CD14-positive monocyte (primary cell): ENCODE measurements around the gene UBE2QL1. TPM values are rescaled to one million over a fixed set of nuclear protein-coding genes. Genes with fewer than 3 reads are reported as not detected.
A peak's percentile ranks its signal among the peaks of the same experiment; 100 is the strongest.

Source experiments
- DNase-seq, 3 donors: peaks; one replicate each; pipeline ENCODE4 v3.0.0-alpha.2; 2011 to 2022
- H2AFZ ChIP-seq: 2 replicates; pipeline ENCODE4 v1.6.0; 2012; ENCODE audit warnings: mild to moderate bottlenecking, low read depth, low read length, inconsistent platforms; ENCODE audit not compliant: insufficient read depth, poor library complexity, severe bottlenecking
- H3K27ac ChIP-seq, 2 donors: 1 replicate in 1 of 2; 2 replicates in 1 of 2; pipeline ENCODE4 v1.5.1; 2012 to 2013; ENCODE audit warnings: low read length in 2 of 2, control low read depth in 1 of 2, inconsistent platforms in 1 of 2, low read depth in 1 of 2, mild to moderate bottlenecking in 1 of 2
- H3K27me3 ChIP-seq, 2 donors: one replicate each; pipeline versions ENCODE4 v1.6.0 to v1.6.1; 2011 to 2013; ENCODE audit warnings: low read length in 2 of 2; ENCODE audit not compliant: control insufficient read depth in 2 of 2, insufficient read depth in 2 of 2
- H3K36me3 ChIP-seq, 2 donors: replicated peaks in 1 of 2; 1 replicate in 1 of 2; 2 replicates in 1 of 2; pipeline versions ENCODE4 v1.5.1 to v1.6.1; 2012 to 2013; ENCODE audit warnings: low read length in 2 of 2, control low read depth in 1 of 2, inconsistent platforms in 1 of 2, mild to moderate bottlenecking in 1 of 2; ENCODE audit not compliant: insufficient read depth in 2 of 2, control insufficient read depth in 1 of 2
- H3K4me1 ChIP-seq, 2 donors: 1 replicate in 1 of 2; 2 replicates in 1 of 2; pipeline versions ENCODE4 v1.5.1 to v1.6.1; 2012 to 2013; ENCODE audit warnings: low read length in 2 of 2, control low read depth in 1 of 2, inconsistent platforms in 1 of 2, mild to moderate bottlenecking in 1 of 2, moderate library complexity in 1 of 2; ENCODE audit not compliant: insufficient read depth in 2 of 2, control insufficient read depth in 1 of 2
- H3K4me2 ChIP-seq: replicated peaks from 2 replicates; pipeline ENCODE3; 2012; ENCODE audit warnings: low read length, moderate library complexity, mild to moderate bottlenecking; ENCODE audit not compliant: poor library complexity, severe bottlenecking; ENCODE audit errors: extremely low read depth
- H3K4me3 ChIP-seq, 3 experiments: fragments of 200-600 bp in 1 of 3; sonication (generic) in 1 of 3; replicated peaks in 1 of 3; 1 replicate in 2 of 3; 2 replicates in 1 of 3; pipeline ENCODE4 v1.5.1; 2011 to 2013; ENCODE audit warnings: low read length in 3 of 3, mild to moderate bottlenecking in 3 of 3, control low read depth in 2 of 3, low read depth in 2 of 3, inconsistent platforms in 1 of 3, moderate library complexity in 1 of 3
- H3K79me2 ChIP-seq: 2 replicates; pipeline ENCODE4 v1.6.0; 2012; ENCODE audit warnings: mild to moderate bottlenecking, control low read depth, inconsistent platforms, low read length, moderate library complexity; ENCODE audit not compliant: insufficient read depth
- H3K9ac ChIP-seq: 2 replicates; pipeline ENCODE4 v1.6.0; 2017; ENCODE audit warnings: low read length, mild to moderate bottlenecking; ENCODE audit not compliant: insufficient read depth, poor library complexity, severe bottlenecking
- H3K9me3 ChIP-seq, 2 donors: replicated peaks in 1 of 2; 1 replicate in 1 of 2; 2 replicates in 1 of 2; pipeline versions ENCODE4 v1.5.1 to v1.6.1; 2012 to 2013; ENCODE audit warnings: low read length in 2 of 2, control low read depth in 1 of 2; ENCODE audit not compliant: control insufficient read depth in 1 of 2, insufficient read depth in 1 of 2
- H4K20me1 ChIP-seq: 2 replicates; pipeline ENCODE4 v1.6.0; 2012; ENCODE audit warnings: mild to moderate bottlenecking, low read length, control low read depth, moderate library complexity; ENCODE audit not compliant: insufficient read depth
- H3K27ac Mint-ChIP-seq, 7 donors: one replicate each; pipeline ENCODE4 v1.8.0; 2020; ENCODE audit warnings: mild to moderate bottlenecking in 7 of 7, mixed read lengths in 7 of 7, moderate library complexity in 6 of 7, inconsistent platforms in 2 of 7
- H3K27me3 Mint-ChIP-seq, 3 donors: one replicate each; pipeline ENCODE4 v1.8.0; 2021 to 2022; ENCODE audit warnings: low read depth in 3 of 3, mild to moderate bottlenecking in 3 of 3, mixed read lengths in 3 of 3, moderate library complexity in 3 of 3, inconsistent platforms in 1 of 3
- H3K36me3 Mint-ChIP-seq, 2 donors: one replicate each; pipeline ENCODE4 v1.8.0; 2020; ENCODE audit warnings: mixed read lengths in 2 of 2, inconsistent platforms in 1 of 2, mild to moderate bottlenecking in 1 of 2
- H3K4me1 Mint-ChIP-seq: one replicate; pipeline ENCODE4 v1.8.0; 2020; ENCODE audit warnings: mild to moderate bottlenecking, mixed read lengths
- H3K4me3 Mint-ChIP-seq, 2 donors: one replicate each; pipeline ENCODE4 v1.8.0; 2020; ENCODE audit warnings: mild to moderate bottlenecking in 2 of 2, mixed read lengths in 2 of 2, moderate library complexity in 1 of 2
- H3K9me3 Mint-ChIP-seq, 7 donors: one replicate each; pipeline ENCODE4 v1.8.0; 2020 to 2022; ENCODE audit warnings: mixed read lengths in 7 of 7, mild to moderate bottlenecking in 6 of 7, moderate library complexity in 6 of 7, inconsistent platforms in 2 of 7
- WGBS: methylation state at CpG from one replicate; pipeline ENCODE4 v1.1.5; 2013; ENCODE audit warnings: missing lambda C conversion rate; ENCODE audit not compliant: insufficient coverage; 5-methylcytosine and 5-hydroxymethylcytosine counted together
- intact Hi-C, 2 donors: fragments of 100-400 bp; cut with micrococcal nuclease; formaldehyde crosslinking; loops; one replicate each; pipeline versions ENCODE4 v1.15.0 to v1.15.1; 2023
- polyA minus RNA-seq: library from RNA; depleted of rRNA, polyadenylated mRNA; stranded (reverse); fragments of >200 nt; gene quantifications from 2 replicates; pipeline ENCODE4 v1.2.3, GENCODE V29; 2012
- polyA plus RNA-seq, 3 donors: library from polyadenylated mRNA; depleted of rRNA in 1 of 3; unstranded in 2 of 3; stranded (reverse) in 1 of 3; fragments of 300-500 nt in 2 of 3; fragments of >200 nt in 1 of 3; fragmentation: Illumina TruSeq in 2 of 3; gene quantifications; 1 replicate in 2 of 3; 2 replicates in 1 of 3; pipeline ENCODE4 v1.2.3, GENCODE V29; 2012 to 2021
- total RNA-seq, 12 experiments: library from RNA in 1 of 12; stranded (reverse) in 1 of 12; fragments of 120-200 nt in 1 of 12; gene quantifications; one replicate each; pipeline ENCODE4 v1.2.4 and lab custom pipeline; 2013 to 2026; ENCODE audit warnings: mixed read lengths in 6 of 12, inconsistent platforms in 1 of 12
- TF ChIP-seq, protein P1 (sequence below): fragments of 200-600 bp; IDR thresholded peaks from one replicate; pipeline ENCODE4 v1.8.0; 2022; ENCODE audit warnings: antibody characterized with exemption, mild to moderate bottlenecking

The UBE2QL1 gene, protein sequence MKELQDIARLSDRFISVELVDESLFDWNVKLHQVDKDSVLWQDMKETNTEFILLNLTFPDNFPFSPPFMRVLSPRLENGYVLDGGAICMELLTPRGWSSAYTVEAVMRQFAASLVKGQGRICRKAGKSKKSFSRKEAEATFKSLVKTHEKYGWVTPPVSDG
- total RNA-seq (2013), result not detected
- not detected for polyA plus RNA-seq
- not detected in 2 replicates for polyA minus RNA-seq
- total RNA-seq (lab: John Stamatoyannopoulos, UW), result 0 to 10.4 (median 0.05) reads per million in 11 experiments

DNA sequence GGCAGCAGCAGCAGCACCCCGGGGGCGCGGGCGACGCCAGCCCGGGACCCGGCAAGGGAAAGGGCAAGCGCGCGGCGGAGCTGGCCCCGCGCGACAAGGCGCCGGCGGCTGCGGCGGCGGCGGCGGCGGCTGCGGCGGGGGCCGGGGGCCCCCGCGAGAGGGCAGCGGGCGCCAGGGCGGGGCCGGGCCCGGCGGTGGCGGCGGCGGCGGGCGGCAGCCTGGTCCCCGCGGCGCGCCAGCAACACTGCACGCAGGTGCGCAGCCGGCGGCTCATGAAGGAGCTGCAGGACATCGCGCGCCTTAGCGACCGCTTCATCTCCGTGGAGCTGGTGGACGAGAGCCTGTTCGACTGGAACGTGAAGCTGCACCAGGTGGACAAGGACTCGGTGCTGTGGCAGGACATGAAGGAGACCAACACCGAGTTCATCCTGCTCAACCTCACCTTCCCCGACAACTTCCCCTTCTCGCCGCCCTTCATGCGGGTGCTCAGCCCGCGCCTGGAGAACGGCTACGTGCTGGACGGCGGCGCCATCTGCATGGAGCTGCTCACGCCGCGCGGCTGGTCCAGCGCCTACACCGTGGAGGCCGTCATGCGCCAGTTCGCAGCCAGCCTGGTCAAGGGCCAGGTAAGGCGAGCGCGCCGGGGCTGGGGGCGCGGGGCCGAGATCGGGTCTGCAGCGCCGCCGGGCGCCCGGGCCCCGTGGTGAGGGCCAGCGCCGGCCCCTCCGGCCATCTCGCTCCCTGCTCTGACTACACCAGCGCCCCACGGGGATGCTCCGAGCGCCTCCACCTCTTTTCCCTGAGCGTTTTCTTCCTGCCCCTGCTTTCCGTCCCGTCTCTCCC lies at the start of gene UBE2QL1:
UBE2QL1 (plus strand) TSS at position 238 of the 843 bp plus-strand sequence; CDS start at position 273, 35 bp downstream.
- Histone ChIP-seq H3K4me3 (no peak within 1 kb of the TSS), H3K4me2 (no peak within 1 kb of the TSS), H2AFZ (no peak within 1 kb of the TSS), H3K79me2 (no peaks in the 10 kb centered on the region), H3K9me3 (peaks cover 0 to 12% of the 10 kb centered on the region in 2 donors), H3K27me3 (peaks cover 29 to 42% of the 10 kb centered on the region in 2 donors), H3K36me3 (no peaks in the 10 kb centered on the region), H3K9ac (no peak within 1 kb of the TSS), H3K27ac (no peak within 1 kb of the TSS), H4K20me1 (no peaks in the 10 kb centered on the region), H3K4me1 (no peaks in the 10 kb centered on the region)
- H3K9me3 Mint-ChIP-seq, result peaks cover 0 to 15% (median 0%) of the 10 kb centered on the region in 7 donors
- TF ChIP-seq, protein P1, sequence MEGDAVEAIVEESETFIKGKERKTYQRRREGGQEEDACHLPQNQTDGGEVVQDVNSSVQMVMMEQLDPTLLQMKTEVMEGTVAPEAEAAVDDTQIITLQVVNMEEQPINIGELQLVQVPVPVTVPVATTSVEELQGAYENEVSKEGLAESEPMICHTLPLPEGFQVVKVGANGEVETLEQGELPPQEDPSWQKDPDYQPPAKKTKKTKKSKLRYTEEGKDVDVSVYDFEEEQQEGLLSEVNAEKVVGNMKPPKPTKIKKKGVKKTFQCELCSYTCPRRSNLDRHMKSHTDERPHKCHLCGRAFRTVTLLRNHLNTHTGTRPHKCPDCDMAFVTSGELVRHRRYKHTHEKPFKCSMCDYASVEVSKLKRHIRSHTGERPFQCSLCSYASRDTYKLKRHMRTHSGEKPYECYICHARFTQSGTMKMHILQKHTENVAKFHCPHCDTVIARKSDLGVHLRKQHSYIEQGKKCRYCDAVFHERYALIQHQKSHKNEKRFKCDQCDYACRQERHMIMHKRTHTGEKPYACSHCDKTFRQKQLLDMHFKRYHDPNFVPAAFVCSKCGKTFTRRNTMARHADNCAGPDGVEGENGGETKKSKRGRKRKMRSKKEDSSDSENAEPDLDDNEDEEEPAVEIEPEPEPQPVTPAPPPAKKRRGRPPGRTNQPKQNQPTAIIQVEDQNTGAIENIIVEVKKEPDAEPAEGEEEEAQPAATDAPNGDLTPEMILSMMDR, result no peak
- H3K4me3 Mint-ChIP-seq, result peak within 1 kb of the TSS; percentile 59 to 83
- H3K27me3 Mint-ChIP-seq, result peaks cover 34 to 46% (median 45%) of the 10 kb centered on the region in 3 donors
- no peaks in the 10 kb centered on the region for H3K36me3 Mint-ChIP-seq
- no peak for DNase-seq
- WGBS, result 1% methylated on average over 103 of the region's 103 CpGs
- peaks cover 4% of the 10 kb centered on the region for H3K4me1 Mint-ChIP-seq
- intact Hi-C loops, result no loop called here
- H3K27ac Mint-ChIP-seq, result no peak within 1 kb of the TSS

DNA sequence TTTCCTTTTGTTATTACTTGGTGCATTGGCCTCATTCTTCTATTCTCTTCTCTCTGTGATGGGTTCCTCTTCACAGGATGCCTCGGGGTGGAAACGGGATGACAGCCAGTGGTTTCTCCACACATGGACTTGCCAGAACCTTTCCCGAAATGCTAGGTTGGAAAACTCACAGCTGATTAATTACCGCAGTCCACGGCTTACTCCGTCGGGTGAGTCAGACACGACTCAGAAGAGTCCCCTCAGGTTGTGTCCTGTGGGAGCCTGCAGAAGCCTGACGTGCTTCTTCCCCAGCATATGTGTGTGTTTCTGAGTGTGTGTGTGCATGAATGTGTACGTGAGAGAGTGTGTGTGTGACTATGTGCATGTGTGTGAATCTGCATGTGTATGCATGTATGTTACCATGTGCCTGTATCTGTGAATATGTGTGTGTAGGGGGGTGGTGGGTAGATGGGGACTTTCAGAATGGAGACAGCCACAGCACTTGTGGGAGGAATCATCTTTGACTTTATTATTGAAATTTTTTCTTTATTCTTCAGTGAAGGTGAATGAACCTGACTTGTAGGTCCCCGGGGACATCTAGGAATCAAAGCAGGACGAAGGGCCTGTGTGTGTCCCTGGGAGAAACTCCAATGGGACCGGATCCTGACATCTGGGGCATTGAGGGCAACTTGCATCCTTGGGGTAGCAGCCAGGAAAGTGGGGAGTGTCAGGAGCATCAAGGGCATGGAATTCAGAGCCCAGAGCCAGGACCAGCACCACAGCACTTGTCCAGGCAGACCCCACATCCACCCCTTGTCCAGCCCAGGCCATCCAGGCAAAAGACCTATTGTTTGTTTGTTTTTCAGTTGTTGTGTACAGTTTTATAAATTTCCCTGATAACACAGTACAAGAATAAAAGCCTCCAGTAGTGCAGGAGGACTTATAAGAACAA lies 48.4 kb upstream of the UBE2QL1 start:
- no peak overlapping the region for H3K4me2 ChIP-seq
- H3K79me2 ChIP-seq, result no peaks in the 10 kb centered on the region
- no peak overlapping the region for H3K4me3 ChIP-seq
- no peaks in the 10 kb centered on the region for H3K36me3 ChIP-seq
- H3K27me3 ChIP-seq, result no peaks in the 10 kb centered on the region
- H3K4me3 Mint-ChIP-seq, result no peak overlapping the region
- H3K27me3 Mint-ChIP-seq, result peaks cover 5 to 10% (median 6%) of the 10 kb centered on the region in 3 donors
- H3K4me1 Mint-ChIP-seq, result no peaks in the 10 kb centered on the region
- no peak overlapping the region for H3K9ac ChIP-seq
- no peak overlapping the region for H3K27ac ChIP-seq
- intact Hi-C loops, result no loop called here
- peak overlapping the region in 1 of 7 donors; percentile 25 for H3K27ac Mint-ChIP-seq
- H3K9me3 ChIP-seq, result no peaks in the 10 kb centered on the region
- H2AFZ ChIP-seq, result no peak overlapping the region
- DNase-seq, result no peak
- no peaks in the 10 kb centered on the region for H3K36me3 Mint-ChIP-seq
- TF ChIP-seq, protein P1, result no peak
- H3K9me3 Mint-ChIP-seq, result peaks cover 0 to 3% (median 0%) of the 10 kb centered on the region in 7 donors
- no peaks in the 10 kb centered on the region for H3K4me1 ChIP-seq
- H4K20me1 ChIP-seq, result no peaks in the 10 kb centered on the region
- 88% methylated on average over 12 of the region's 13 CpGs for WGBS
